Measurements from ENCODE around the gene MB.

Gene MB

DNA sequence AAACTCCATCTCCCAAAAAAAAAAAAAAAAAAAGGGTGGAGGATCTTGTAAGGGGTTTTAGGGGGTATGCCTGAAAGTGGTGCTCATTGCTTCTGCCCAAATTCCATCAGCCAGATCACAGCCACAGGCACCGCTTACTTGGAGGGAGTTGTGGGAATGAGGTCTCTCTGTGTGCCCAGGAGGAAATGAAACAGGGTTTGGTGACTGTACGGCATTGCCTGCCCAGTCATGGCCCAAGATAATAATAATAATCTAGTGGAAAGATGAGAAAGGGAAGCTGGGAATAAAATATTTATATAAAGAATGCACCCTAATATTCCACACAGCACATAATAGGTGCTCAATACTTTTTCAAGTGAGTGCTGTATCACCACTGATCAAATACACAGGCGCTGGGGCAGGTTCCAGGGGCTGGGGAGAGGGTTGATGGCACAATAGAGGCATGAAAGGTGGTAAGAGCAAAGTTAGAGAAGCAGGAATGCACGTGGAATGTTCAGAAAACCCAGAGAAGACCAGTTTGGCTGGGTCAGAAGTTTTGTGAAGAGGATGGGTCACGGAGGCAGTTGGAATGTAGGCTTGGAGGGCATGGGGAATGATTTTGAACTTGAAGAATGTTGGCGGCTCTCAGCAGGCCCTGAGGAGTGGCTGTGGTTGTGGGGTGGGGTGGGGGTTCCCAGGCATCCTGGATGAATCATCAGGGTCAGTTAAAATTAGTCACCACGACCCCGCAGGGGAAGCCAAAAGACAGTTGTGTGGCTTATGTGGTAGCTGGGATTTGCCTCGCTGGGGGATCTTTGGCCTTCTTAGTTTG is 12.5 kb upstream of the MB start (continued):
- peak; percentile 34; the same call in 1 of the 2 replicates for TF ChIP-seq GLIS2 (tag by site-specific recombination; IDR thresholded peaks at IDR 0.05)
- no peak for TF ChIP-seq OSR2 (tag by site-specific recombination; IDR thresholded peaks at IDR 0.05)
- no peak for TF ChIP-seq TCF7L2 (IDR thresholded peaks at IDR 0.05; ENCODE audit: borderline replicate concordance, low read depth, low read length)
- no peak for TF ChIP-seq ZNF174 (tag by site-specific recombination; IDR thresholded peaks at IDR 0.05)
- 0 out of 2 replicates have a peak, but pooled peaks have one; percentile 20 for TF ChIP-seq SP7 (tag by site-specific recombination; IDR thresholded peaks at IDR 0.05)
- no peak for TF ChIP-seq ZBTB7A (tag by site-specific recombination; IDR thresholded peaks at IDR 0.05; ENCODE audit: low read depth)
- TF ChIP-seq ZNF10 (tag by site-specific recombination; IDR thresholded peaks at IDR 0.05) = no peak
- no peak for TF ChIP-seq ZFP3 (tag by site-specific recombination; IDR thresholded peaks at IDR 0.05; ENCODE audit: low read depth)
- no peak for TF ChIP-seq ZNF76 (tag by site-specific recombination; IDR thresholded peaks at IDR 0.05; ENCODE audit: borderline replicate concordance, low read depth)
- no peak for TF ChIP-seq ZNF138 (tag by site-specific recombination; IDR thresholded peaks at IDR 0.05; ENCODE audit: borderline replicate concordance)
- no peak for TF ChIP-seq ZNF518A (tag by site-specific recombination; conservative IDR thresholded peaks at IDR 0.05; ENCODE audit: low read depth)
- no peak for TF ChIP-seq ZBTB1 (tag by site-specific recombination; IDR thresholded peaks at IDR 0.05)
- TF ChIP-seq ZBTB20 (tag by site-specific recombination; IDR thresholded peaks at IDR 0.05) = 0 out of 2 replicates have a peak, but pooled peaks have one; percentile 21
- TF ChIP-seq ZIC2 (tag by site-specific recombination; IDR thresholded peaks at IDR 0.05) = peak; percentile 37; the same call in 1 of the 2 replicates
- no peak for TF ChIP-seq ZNF274 (IDR thresholded peaks at IDR 0.05; ENCODE audit: low read length)
- TF ChIP-seq ZNF274 (tag by site-specific recombination; IDR thresholded peaks at IDR 0.05; ENCODE audit: borderline replicate concordance) = no peak
- TF ChIP-seq ZNF776 (tag by site-specific recombination; IDR thresholded peaks at IDR 0.05; ENCODE audit: borderline replicate concordance) = no peak
- TF ChIP-seq ZNF175 (tag by site-specific recombination; IDR thresholded peaks at IDR 0.05) = no peak
- TF ChIP-seq, protein P1, sequence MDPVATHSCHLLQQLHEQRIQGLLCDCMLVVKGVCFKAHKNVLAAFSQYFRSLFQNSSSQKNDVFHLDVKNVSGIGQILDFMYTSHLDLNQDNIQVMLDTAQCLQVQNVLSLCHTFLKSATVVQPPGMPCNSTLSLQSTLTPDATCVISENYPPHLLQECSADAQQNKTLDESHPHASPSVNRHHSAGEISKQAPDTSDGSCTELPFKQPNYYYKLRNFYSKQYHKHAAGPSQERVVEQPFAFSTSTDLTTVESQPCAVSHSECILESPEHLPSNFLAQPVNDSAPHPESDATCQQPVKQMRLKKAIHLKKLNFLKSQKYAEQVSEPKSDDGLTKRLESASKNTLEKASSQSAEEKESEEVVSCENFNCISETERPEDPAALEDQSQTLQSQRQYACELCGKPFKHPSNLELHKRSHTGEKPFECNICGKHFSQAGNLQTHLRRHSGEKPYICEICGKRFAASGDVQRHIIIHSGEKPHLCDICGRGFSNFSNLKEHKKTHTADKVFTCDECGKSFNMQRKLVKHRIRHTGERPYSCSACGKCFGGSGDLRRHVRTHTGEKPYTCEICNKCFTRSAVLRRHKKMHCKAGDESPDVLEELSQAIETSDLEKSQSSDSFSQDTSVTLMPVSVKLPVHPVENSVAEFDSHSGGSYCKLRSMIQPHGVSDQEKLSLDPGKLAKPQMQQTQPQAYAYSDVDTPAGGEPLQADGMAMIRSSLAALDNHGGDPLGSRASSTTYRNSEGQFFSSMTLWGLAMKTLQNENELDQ (tag by site-specific recombination; IDR thresholded peaks at IDR 0.05; ENCODE audit: low read depth) = no peak
- TF ChIP-seq ZNF660 (tag by site-specific recombination; IDR thresholded peaks at IDR 0.05) = 0 out of 2 replicates have a peak, but pooled peaks have one; percentile 28
- peak; percentile 60; the same call in 1 of the 2 replicates for TF ChIP-seq KLF1 (tag by site-specific recombination; IDR thresholded peaks at IDR 0.05)
- TF ChIP-seq ZNF248 (tag by site-specific recombination; IDR thresholded peaks at IDR 0.05) = no peak
- peak; percentile 53; the same call in 1 of the 2 replicates for TF ChIP-seq PATZ1 (tag by site-specific recombination; IDR thresholded peaks at IDR 0.05)
- TF ChIP-seq, protein P2, sequence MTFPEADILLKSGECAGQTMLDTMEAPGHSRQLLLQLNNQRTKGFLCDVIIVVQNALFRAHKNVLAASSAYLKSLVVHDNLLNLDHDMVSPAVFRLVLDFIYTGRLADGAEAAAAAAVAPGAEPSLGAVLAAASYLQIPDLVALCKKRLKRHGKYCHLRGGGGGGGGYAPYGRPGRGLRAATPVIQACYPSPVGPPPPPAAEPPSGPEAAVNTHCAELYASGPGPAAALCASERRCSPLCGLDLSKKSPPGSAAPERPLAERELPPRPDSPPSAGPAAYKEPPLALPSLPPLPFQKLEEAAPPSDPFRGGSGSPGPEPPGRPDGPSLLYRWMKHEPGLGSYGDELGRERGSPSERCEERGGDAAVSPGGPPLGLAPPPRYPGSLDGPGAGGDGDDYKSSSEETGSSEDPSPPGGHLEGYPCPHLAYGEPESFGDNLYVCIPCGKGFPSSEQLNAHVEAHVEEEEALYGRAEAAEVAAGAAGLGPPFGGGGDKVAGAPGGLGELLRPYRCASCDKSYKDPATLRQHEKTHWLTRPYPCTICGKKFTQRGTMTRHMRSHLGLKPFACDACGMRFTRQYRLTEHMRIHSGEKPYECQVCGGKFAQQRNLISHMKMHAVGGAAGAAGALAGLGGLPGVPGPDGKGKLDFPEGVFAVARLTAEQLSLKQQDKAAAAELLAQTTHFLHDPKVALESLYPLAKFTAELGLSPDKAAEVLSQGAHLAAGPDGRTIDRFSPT (tag by site-specific recombination; IDR thresholded peaks at IDR 0.05) = no peak
- TF ChIP-seq OVOL3 (tag by site-specific recombination; IDR thresholded peaks at IDR 0.05) = no peak
- peak; percentile 41 for TF ChIP-seq ZNF398 (tag by site-specific recombination; IDR thresholded peaks at IDR 0.05)

All from HEK293 (cell line).